Measurements from ENCODE around the gene DNAH14. TPM values are rescaled to one million over a fixed set of nuclear protein-coding genes. Genes with fewer than 3 reads are reported as not detected.
A peak's percentile ranks its signal among the peaks of the same experiment; 100 is the strongest.

The DNAH14 gene
- total and polyA plus RNA-seq, 2 of the 8 experiments (the other 6 are each of a cell fraction or from before 2014, with no cell fraction given): 8.4 to 40.7 TPM

GRCh38 chr1:225364439-225364838, 435.0 kb downstream of the DNAH14 start:
- H2BK15ac ChIP-seq (ENCODE audit: low read length): no peak overlapping the region
- H3K4me2 ChIP-seq (ENCODE audit: insufficient read depth in 1 of 2, low read depth in 2 of 2, low read length in 2 of 2): no peak overlapping the region
- peaks cover 0 to 1% of the 10 kb centered on the region in 2 experiments for H4K20me1 ChIP-seq (replicated peaks in 1 of 2; ENCODE audit: control insufficient read depth in 1 of 2, insufficient read depth in 2 of 2, low read length in 2 of 2)
- no peak overlapping the region for H3K14ac ChIP-seq (ENCODE audit: insufficient read length)
- no peak overlapping the region for H3K4ac ChIP-seq (replicated peaks; ENCODE audit: insufficient read length, low read depth, low read length)
- H3K27ac ChIP-seq (ENCODE audit: low read depth, low read length): no peak overlapping the region
- FAIRE-seq: no peak
- H3K18ac ChIP-seq (ENCODE audit: extremely low read depth, low read length): no peak overlapping the region
- no peak overlapping the region for H2BK12ac ChIP-seq (ENCODE audit: low read depth, low read length)
- no peak overlapping the region for H4K5ac ChIP-seq (ENCODE audit: insufficient read length, low read depth, low read length)
- H3K79me2 ChIP-seq (ENCODE audit: control insufficient read depth in 1 of 2, insufficient read depth in 2 of 2, low read length in 2 of 2): no peaks in the 10 kb centered on the region
- no peak overlapping the region for H3K4me3 ChIP-seq (ENCODE audit: extremely low read depth in 1 of 4, insufficient read depth in 2 of 4, low read depth in 3 of 4, low read length in 4 of 4)
- H3K36me3 ChIP-seq (ENCODE audit: control insufficient read depth in 2 of 4, insufficient read depth in 4 of 4, low read length in 3 of 4): no peaks in the 10 kb centered on the region
- H4K91ac ChIP-seq (replicated peaks; ENCODE audit: insufficient read length, low read length): no peak overlapping the region
- H3K23me2 ChIP-seq (ENCODE audit: low read depth, low read length): no peaks in the 10 kb centered on the region; the same call in 1 of the 2 replicates
- no peak for DNase-seq (ENCODE audit: low read depth in 1 of 2, low spot score in 2 of 2)
- H4K8ac ChIP-seq (ENCODE audit: extremely low read depth, insufficient read depth, low read length): no peak overlapping the region
- no peak overlapping the region for H2AK5ac ChIP-seq (ENCODE audit: low read depth, low read length)
- H2BK20ac ChIP-seq (ENCODE audit: low read length): no peak overlapping the region
- H3K9ac ChIP-seq (replicated peaks in 1 of 4; ENCODE audit: extremely low read depth in 1 of 4, low read depth in 3 of 4, low read length in 3 of 4): no peak overlapping the region
- WGBS, 2 experiments (ENCODE audit: extremely low coverage in 1 of 2, insufficient coverage in 1 of 2, insufficient read length in 1 of 2, insufficient replicate concordance in 2 of 2, low coverage in 1 of 2, low lambda C conversion rate in 2 of 2, missing lambda C conversion rate in 1 of 2): 97% methylated on average over 6 of the region's 6 CpGs; no CpG with 5 or more reads in 1 of the 2 experiments
- H3K56ac ChIP-seq (replicated peaks; ENCODE audit: insufficient read length, low read depth, low read length): no peak overlapping the region
- no peak overlapping the region for H3K23ac ChIP-seq (ENCODE audit: insufficient read length)
- ChIA-PET CTCF (ENCODE audit: partially characterized antibody) (interaction anchor here (0.6 to 1.4 kb wide), 3 partner anchors 46 to 509 kb away, joined by 3 to 4 read pairs (median 3); no protein-coding TSS in a partner anchor), POLR2A (ENCODE audit: partially characterized antibody) (no interaction called here)
- no peak overlapping the region for H2BK120ac ChIP-seq (replicated peaks; ENCODE audit: low read depth, low read length)
- H3K27me3 ChIP-seq (replicated peaks in 1 of 4; ENCODE audit: control insufficient read depth in 3 of 4, extremely low read depth in 1 of 4, insufficient read depth in 3 of 4, low read length in 3 of 4): peaks cover 8 to 17% (median 14%) of the 10 kb centered on the region in 4 experiments; a peak in 5 of 7 replicates
- no peak for TF ChIP-seq E2F6 (IDR thresholded peaks at IDR 0.05)
- peak; percentile 93 for TF ChIP-seq CEBPB (IDR thresholded peaks at IDR 0.05; ENCODE audit: low read depth, low read length)
- no peaks in the 10 kb centered on the region for H3K9me3 ChIP-seq (ENCODE audit: insufficient read depth in 2 of 2, low read depth in 1 of 2, low read length in 1 of 2)
- H3K4me1 ChIP-seq (replicated peaks in 1 of 4; ENCODE audit: control insufficient read depth in 3 of 4, insufficient read depth in 4 of 4, low read length in 3 of 4): no peaks in the 10 kb centered on the region
- H2BK5ac ChIP-seq (ENCODE audit: low read depth, low read length): no peak overlapping the region
- H2AFZ ChIP-seq (ENCODE audit: low read length): no peak overlapping the region
- H3K79me1 ChIP-seq (ENCODE audit: low read depth, low read length): no peaks in the 10 kb centered on the region

All from H1 (cell line).